Measurements from ENCODE around the gene ORMDL1.

- TF ChIP-seq SUZ12 (IDR thresholded peaks at IDR 0.05; ENCODE audit: extremely low read depth, insufficient read depth, insufficient read length) (no peak), ZNF274 (IDR thresholded peaks at IDR 0.05; ENCODE audit: low read depth, low read length) (no peak)
Observed at GRCh38 chr2:189829102-189829833, 45.1 kb upstream of the ORMDL1 start.

All from NT2/D1 (cell line).